IMR-90 (cell line): ENCODE results near the gene NIF3L1. TPM values are rescaled to one million over a fixed set of nuclear protein-coding genes. Genes with fewer than 3 reads are reported as not detected.

Source experiments
- ATAC-seq: fragments of 200-7000 bp; cut with Tn5 transposase; 2 replicates; pipeline ENCODE4 v1.9.1; 2020; ENCODE audit warnings: low read depth, mild to moderate bottlenecking, moderate library complexity
- BruUV-seq: library from RNA; stranded (reverse); fragments of 400-500 nt; replicated peaks from 2 replicates; lab custom pipeline; 2021; lab: Mats Ljungman, UMichigan
- CTCF ChIA-PET: fragments of 300-600 bp; formaldehyde crosslinking; extraction: SDS; loops from one replicate; lab custom pipeline; 2021; ENCODE audit warnings: antibody characterized with exemption; lab: Yijun Ruan, JAX
- POLR2A ChIA-PET: fragments of 300-600 bp; sonication (Branson Sonifier 250); formaldehyde crosslinking; loops from one replicate; lab custom pipeline; 2022; ENCODE audit warnings: antibody characterized with exemption; ENCODE audit not compliant: unreplicated experiment; lab: Charles Lee
- DNase-seq: peaks from one replicate; pipeline ENCODE4 v3.0.0; 2013
- H2AFZ ChIP-seq: replicated peaks from 2 replicates; pipeline ENCODE3; 2013; ENCODE audit warnings: low read length, mild to moderate bottlenecking; ENCODE audit not compliant: poor library complexity
- H2AK5ac ChIP-seq: 2 replicates; pipeline ENCODE4 v1.6.1; 2013; ENCODE audit warnings: low read depth, low read length, inconsistent platforms
- H2AK9ac ChIP-seq: replicated peaks from 2 replicates; pipeline ENCODE3; 2013; ENCODE audit warnings: mild to moderate bottlenecking, low read depth, low read length, moderate library complexity; ENCODE audit not compliant: poor library complexity
- H2BK120ac ChIP-seq: 2 replicates; pipeline ENCODE4 v1.6.1; 2013; ENCODE audit warnings: low read depth, low read length, inconsistent platforms
- H2BK15ac ChIP-seq: 3 replicates; pipeline ENCODE4 v1.6.1; 2013; ENCODE audit warnings: low read depth, low read length, inconsistent platforms
- H2BK20ac ChIP-seq: 2 replicates; pipeline ENCODE4 v1.6.1; 2013; ENCODE audit warnings: low read depth, mild to moderate bottlenecking, inconsistent platforms, low read length, moderate library complexity
- H2BK5ac ChIP-seq: 2 replicates; pipeline ENCODE4 v1.6.1; 2013; ENCODE audit warnings: mild to moderate bottlenecking, low read depth, low read length, inconsistent platforms; ENCODE audit not compliant: poor library complexity, severe bottlenecking
- H3K14ac ChIP-seq: replicated peaks from 2 replicates; pipeline ENCODE4 v1.6.1; 2013; ENCODE audit warnings: low read depth, low read length, inconsistent platforms
- H3K18ac ChIP-seq: 2 replicates; pipeline ENCODE4 v1.6.1; 2013; ENCODE audit warnings: low read depth, low read length, control low read depth
- H3K23ac ChIP-seq: 2 replicates; pipeline ENCODE4 v1.6.1; 2013; ENCODE audit warnings: low read depth, low read length, inconsistent platforms
- H3K27ac ChIP-seq: 2 replicates; pipeline ENCODE4 v1.5.1; 2013; ENCODE audit warnings: mild to moderate bottlenecking, control low read depth, low read length; ENCODE audit not compliant: insufficient read depth
- H3K27me3 ChIP-seq: 2 replicates; pipeline ENCODE4 v1.6.1; 2013; ENCODE audit warnings: low read length; ENCODE audit not compliant: control insufficient read depth, insufficient read depth
- H3K36me3 ChIP-seq: 2 replicates; pipeline ENCODE4 v1.6.1; 2013; ENCODE audit warnings: low read length, mixed read lengths; ENCODE audit not compliant: control insufficient read depth, insufficient read depth
- H3K4ac ChIP-seq: 2 replicates; pipeline ENCODE4 v1.6.1; 2013; ENCODE audit warnings: low read depth, low read length, inconsistent platforms
- H3K4me1 ChIP-seq: 2 replicates; pipeline ENCODE4 v1.6.1; 2013; ENCODE audit warnings: low read length, mixed read lengths; ENCODE audit not compliant: control insufficient read depth, insufficient read depth
- H3K4me2 ChIP-seq: 2 replicates; pipeline ENCODE4 v1.6.1; 2013; ENCODE audit warnings: low read depth, mild to moderate bottlenecking, control low read depth, low read length, moderate library complexity
- H3K4me3 ChIP-seq: 2 replicates; pipeline ENCODE4 v1.5.1; 2013; ENCODE audit warnings: low read depth, mild to moderate bottlenecking, control low read depth, low read length, moderate library complexity; ENCODE audit not compliant: insufficient read depth
- H3K56ac ChIP-seq: 2 replicates; pipeline ENCODE4 v1.6.1; 2013; ENCODE audit warnings: low read length, inconsistent platforms; ENCODE audit not compliant: insufficient read depth; ENCODE audit errors: extremely low read depth
- H3K79me1 ChIP-seq, 2 experiments: 2 replicates each; pipeline ENCODE4 v1.6.1; 2013; ENCODE audit warnings: low read length in 2 of 2, inconsistent platforms in 1 of 2, low read depth in 1 of 2
- H3K9ac ChIP-seq: 2 replicates; pipeline ENCODE4 v1.6.1; 2013; ENCODE audit warnings: low read depth, low read length, control low read depth
- H3K9me1 ChIP-seq: 2 replicates; pipeline ENCODE4 v1.6.1; 2013; ENCODE audit warnings: low read length, inconsistent platforms; ENCODE audit not compliant: insufficient read depth
- H3K9me3 ChIP-seq: 2 replicates; pipeline ENCODE4 v1.6.1; 2013; ENCODE audit warnings: low read length; ENCODE audit not compliant: control insufficient read depth, insufficient read depth
- H4K20me1 ChIP-seq: 2 replicates; pipeline ENCODE4 v1.6.1; 2013; ENCODE audit warnings: low read length, inconsistent platforms; ENCODE audit not compliant: insufficient read depth
- H4K5ac ChIP-seq: 2 replicates; pipeline ENCODE4 v1.6.1; 2013; ENCODE audit warnings: mild to moderate bottlenecking, low read depth, low read length, control low read depth
- H4K8ac ChIP-seq, 2 experiments: 2 replicates each; pipeline ENCODE4 v1.6.1; 2013; ENCODE audit warnings: low read depth in 2 of 2, low read length in 2 of 2, control low read depth in 1 of 2, inconsistent platforms in 1 of 2
- H4K91ac ChIP-seq: 2 replicates; pipeline ENCODE4 v1.6.1; 2013; ENCODE audit warnings: low read depth, low read length, inconsistent platforms; ENCODE audit not compliant: insufficient read depth
- BHLHE40 ChIP-seq: fragments of 150-350 bp; IDR thresholded peaks from 2 replicates; pipeline ENCODE4 v1.6.1; 2016; ENCODE audit warnings: mild to moderate bottlenecking, low read depth, low read length
- CEBPB ChIP-seq: IDR thresholded peaks from 2 replicates; pipeline ENCODE4 v1.6.1; 2012; ENCODE audit warnings: low read depth, low read length, improper control_type of control experiment
- CHD1 ChIP-seq: IDR thresholded peaks from 2 replicates; pipeline ENCODE4 v1.6.1; 2012; ENCODE audit warnings: low read depth, low read length, improper control_type of control experiment
- FOS ChIP-seq: fragments of 150-350 bp; IDR thresholded peaks from 2 replicates; pipeline ENCODE4 v1.6.1; 2016; ENCODE audit warnings: low read depth, low read length
- MAFK ChIP-seq: IDR thresholded peaks from 2 replicates; pipeline ENCODE4 v1.6.1; 2012; ENCODE audit warnings: low read depth, low read length, improper control_type of control experiment
- MAZ ChIP-seq: IDR thresholded peaks from 2 replicates; pipeline ENCODE4 v1.6.1; 2012; ENCODE audit warnings: low read depth, mild to moderate bottlenecking, low read length, improper control_type of control experiment, moderate library complexity, borderline replicate concordance
- MXI1 ChIP-seq: IDR thresholded peaks from 2 replicates; pipeline ENCODE4 v1.6.1; 2012; ENCODE audit warnings: low read depth, mild to moderate bottlenecking, low read length, moderate library complexity, borderline replicate concordance
- NFE2L2 ChIP-seq: fragments of 150-350 bp; IDR thresholded peaks from 2 replicates; pipeline ENCODE4 v1.6.1; 2016; ENCODE audit warnings: low read depth, mild to moderate bottlenecking, low read length
- POLR2A ChIP-seq: IDR thresholded peaks from 2 replicates; pipeline ENCODE4 v1.6.1; 2012; ENCODE audit warnings: mild to moderate bottlenecking, low read depth, low read length
- RAD21 ChIP-seq: IDR thresholded peaks from 2 replicates; pipeline ENCODE4 v1.6.1; 2012; ENCODE audit warnings: low read length, improper control_type of control experiment
- RCOR1 ChIP-seq: IDR thresholded peaks from 2 replicates; pipeline ENCODE4 v1.6.1; 2012; ENCODE audit warnings: mild to moderate bottlenecking, low read length, improper control_type of control experiment; ENCODE audit not compliant: insufficient replicate concordance
- RFX5 ChIP-seq: IDR thresholded peaks from 2 replicates; pipeline ENCODE4 v1.8.0; 2012; ENCODE audit warnings: low read depth, mild to moderate bottlenecking, low read length, moderate library complexity
- SMC3 ChIP-seq: fragments of 150-350 bp; IDR thresholded peaks from 2 replicates; pipeline ENCODE4 v1.6.1; 2016; ENCODE audit warnings: low read depth, mild to moderate bottlenecking, antibody characterized with exemption, low read length, moderate library complexity
- whole genome bisulfite sequencing, 2 experiments: methylation state at CpG; one replicate each; pipeline versions ENCODE4 v1.1.5 to v1.1.7; 2013; ENCODE audit warnings: missing lambda C conversion rate in 2 of 2; ENCODE audit not compliant: insufficient read length in 1 of 2; ENCODE audit errors: extremely low coverage in 2 of 2; 5-methylcytosine and 5-hydroxymethylcytosine counted together
- dilution Hi-C: fragments of 300-500 bp; cut with HindIII; formaldehyde crosslinking; loops from one replicate; pipeline ENCODE4 v1.14.3; 2018; ENCODE audit warnings: low sequenced_read_pairs; ENCODE audit not compliant: unreplicated experiment
- in situ Hi-C: fragments of 300-500 bp; cut with MboI; formaldehyde crosslinking; loops from 3 replicates; pipeline ENCODE4 v1.14.3; 2019; ENCODE audit warnings: low sequenced_read_pairs, inconsistent platforms, mixed read lengths
- intact Hi-C: fragments of 100-400 bp; cut with micrococcal nuclease; formaldehyde crosslinking; loops from 2 replicates; pipeline ENCODE4 v1.10.0; 2022
- polyA plus RNA-seq, 3 experiments: library from polyadenylated mRNA; depleted of rRNA; stranded (reverse); fragments of >200 nt; gene quantifications; 2 replicates each; pipeline ENCODE4 v1.2.3, GENCODE V29; 2012; ENCODE audit warnings: low replicate concordance in 1 of 3
- total RNA-seq: library from RNA; depleted of rRNA; stranded (reverse); fragments of >200 nt; gene quantifications from 2 replicates; pipeline ENCODE4 v1.2.3, GENCODE V29; 2012
- TF ChIP-seq, protein P1 (sequence below): fragments of 150-350 bp; IDR thresholded peaks from 2 replicates; pipeline ENCODE4 v1.6.1; 2016; ENCODE audit warnings: low read depth, mild to moderate bottlenecking, low read length, moderate library complexity, borderline replicate concordance
- TF ChIP-seq, protein P2 (sequence below): conservative IDR thresholded peaks from 2 replicates; pipeline ENCODE4 v1.5.1; 2012; ENCODE audit warnings: mild to moderate bottlenecking, low read depth, low read length, improper control_type of control experiment
- TF ChIP-seq, protein P3 (sequence below): fragments of 150-350 bp; IDR thresholded peaks from 2 replicates; pipeline ENCODE4 v1.6.1; 2017; ENCODE audit warnings: mild to moderate bottlenecking, antibody characterized with exemption, low read length, low read depth

NIF3L1 gene
- total and polyA plus RNA-seq, 2 of the 4 experiments (the other 2 are of a cell fraction): 43.0 to 54.6 TPM

DNA sequence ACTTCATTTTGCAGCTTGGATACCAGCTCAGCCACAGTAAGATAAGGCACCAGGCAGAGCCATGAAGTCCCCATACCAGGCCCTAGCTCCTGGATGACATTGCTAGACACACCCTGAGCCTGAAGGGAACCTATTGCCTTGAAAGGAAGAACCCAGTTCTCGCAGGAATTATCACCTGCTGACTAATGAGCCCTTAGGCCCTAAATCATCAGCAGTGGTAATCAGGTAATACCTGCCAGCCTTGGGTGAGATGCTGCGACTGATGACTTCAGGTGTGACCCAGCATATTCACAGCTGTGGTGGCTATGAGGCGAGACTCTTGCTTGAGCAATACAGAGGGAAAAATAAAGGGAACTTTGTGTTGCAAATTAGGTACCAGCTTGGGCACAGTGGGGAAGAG, 49.7 kb upstream of the NIF3L1 start:
- dilution Hi-C loops (no loop called here), intact Hi-C loops (no loop called here), in situ Hi-C loops (no loop called here)
- no peak for TF ChIP-seq RAD21
- TF ChIP-seq, protein P1, sequence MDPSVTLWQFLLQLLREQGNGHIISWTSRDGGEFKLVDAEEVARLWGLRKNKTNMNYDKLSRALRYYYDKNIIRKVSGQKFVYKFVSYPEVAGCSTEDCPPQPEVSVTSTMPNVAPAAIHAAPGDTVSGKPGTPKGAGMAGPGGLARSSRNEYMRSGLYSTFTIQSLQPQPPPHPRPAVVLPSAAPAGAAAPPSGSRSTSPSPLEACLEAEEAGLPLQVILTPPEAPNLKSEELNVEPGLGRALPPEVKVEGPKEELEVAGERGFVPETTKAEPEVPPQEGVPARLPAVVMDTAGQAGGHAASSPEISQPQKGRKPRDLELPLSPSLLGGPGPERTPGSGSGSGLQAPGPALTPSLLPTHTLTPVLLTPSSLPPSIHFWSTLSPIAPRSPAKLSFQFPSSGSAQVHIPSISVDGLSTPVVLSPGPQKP: no peak
- no peak for TF ChIP-seq RFX5
- TF ChIP-seq MAZ: no peak
- no peak for TF ChIP-seq NFE2L2
- no peak for TF ChIP-seq RCOR1
- no peak for TF ChIP-seq FOS
- TF ChIP-seq, protein P2, sequence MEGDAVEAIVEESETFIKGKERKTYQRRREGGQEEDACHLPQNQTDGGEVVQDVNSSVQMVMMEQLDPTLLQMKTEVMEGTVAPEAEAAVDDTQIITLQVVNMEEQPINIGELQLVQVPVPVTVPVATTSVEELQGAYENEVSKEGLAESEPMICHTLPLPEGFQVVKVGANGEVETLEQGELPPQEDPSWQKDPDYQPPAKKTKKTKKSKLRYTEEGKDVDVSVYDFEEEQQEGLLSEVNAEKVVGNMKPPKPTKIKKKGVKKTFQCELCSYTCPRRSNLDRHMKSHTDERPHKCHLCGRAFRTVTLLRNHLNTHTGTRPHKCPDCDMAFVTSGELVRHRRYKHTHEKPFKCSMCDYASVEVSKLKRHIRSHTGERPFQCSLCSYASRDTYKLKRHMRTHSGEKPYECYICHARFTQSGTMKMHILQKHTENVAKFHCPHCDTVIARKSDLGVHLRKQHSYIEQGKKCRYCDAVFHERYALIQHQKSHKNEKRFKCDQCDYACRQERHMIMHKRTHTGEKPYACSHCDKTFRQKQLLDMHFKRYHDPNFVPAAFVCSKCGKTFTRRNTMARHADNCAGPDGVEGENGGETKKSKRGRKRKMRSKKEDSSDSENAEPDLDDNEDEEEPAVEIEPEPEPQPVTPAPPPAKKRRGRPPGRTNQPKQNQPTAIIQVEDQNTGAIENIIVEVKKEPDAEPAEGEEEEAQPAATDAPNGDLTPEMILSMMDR: no peak
- TF ChIP-seq, protein P3, sequence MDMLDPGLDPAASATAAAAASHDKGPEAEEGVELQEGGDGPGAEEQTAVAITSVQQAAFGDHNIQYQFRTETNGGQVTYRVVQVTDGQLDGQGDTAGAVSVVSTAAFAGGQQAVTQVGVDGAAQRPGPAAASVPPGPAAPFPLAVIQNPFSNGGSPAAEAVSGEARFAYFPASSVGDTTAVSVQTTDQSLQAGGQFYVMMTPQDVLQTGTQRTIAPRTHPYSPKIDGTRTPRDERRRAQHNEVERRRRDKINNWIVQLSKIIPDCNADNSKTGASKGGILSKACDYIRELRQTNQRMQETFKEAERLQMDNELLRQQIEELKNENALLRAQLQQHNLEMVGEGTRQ: no peak
- no peak for TF ChIP-seq POLR2A
- TF ChIP-seq SMC3: no peak
- no peak for TF ChIP-seq MAFK
- no peak for TF ChIP-seq MXI1
- no peak for TF ChIP-seq CEBPB
- no peak for TF ChIP-seq CHD1
- TF ChIP-seq BHLHE40: no peak
- Histone ChIP-seq H4K20me1 (no peaks in the 10 kb centered on the region), H3K27me3 (no peaks in the 10 kb centered on the region; the same call in none of the 2 replicates), H3K18ac (no peak overlapping the region), H3K9ac (no peak overlapping the region), H3K9me3 (peaks cover 5% of the 10 kb centered on the region), H4K91ac (no peak overlapping the region), H4K5ac (no peak overlapping the region), H2BK120ac (no peak overlapping the region), H3K9me1 (peaks cover 3% of the 10 kb centered on the region; the same call in 1 of the 2 replicates), H3K23ac (no peak overlapping the region), H3K36me3 (no peaks in the 10 kb centered on the region), H3K14ac (no peak overlapping the region), H2BK5ac (no peak overlapping the region), H3K4me3 (no peak overlapping the region), H2BK20ac (no peak overlapping the region), H3K56ac (no peak overlapping the region), H3K79me1 (no peaks in the 10 kb centered on the region), H2AFZ (no peak overlapping the region), H3K4me1 (no peaks in the 10 kb centered on the region), H3K4me2 (no peak overlapping the region), H3K27ac (no peak overlapping the region), H2BK15ac (no peak overlapping the region), H2AK5ac (no peak overlapping the region), H3K4ac (no peak overlapping the region), H2AK9ac (no peak overlapping the region), H4K8ac (no peak overlapping the region)
- WGBS, 2 experiments: 60% methylated on average over 2 of the region's 3 CpGs; no CpG with 5 or more reads in 1 of the 2 experiments
- no TSS peak for BruUV-seq
- POLR2A ChIA-PET: no interaction called here
- ATAC-seq: no peak
- CTCF ChIA-PET: interaction anchor here (0.5 kb wide), 1 partner anchor 13 kb away, joined by 3 read pairs; no protein-coding TSS in a partner anchor
- no peak for DNase-seq
